NOMO-1 treated with DMSO at 0.1 percent for 48 hours (cell line): Measurements from ENCODE around the gene ZBTB21.

Source experiments
- DNase-seq: peaks from one replicate; lab custom pipeline; 2025; ENCODE audit not compliant: unreplicated experiment; lab: John Stamatoyannopoulos, UW

ZBTB21 gene

DNA sequence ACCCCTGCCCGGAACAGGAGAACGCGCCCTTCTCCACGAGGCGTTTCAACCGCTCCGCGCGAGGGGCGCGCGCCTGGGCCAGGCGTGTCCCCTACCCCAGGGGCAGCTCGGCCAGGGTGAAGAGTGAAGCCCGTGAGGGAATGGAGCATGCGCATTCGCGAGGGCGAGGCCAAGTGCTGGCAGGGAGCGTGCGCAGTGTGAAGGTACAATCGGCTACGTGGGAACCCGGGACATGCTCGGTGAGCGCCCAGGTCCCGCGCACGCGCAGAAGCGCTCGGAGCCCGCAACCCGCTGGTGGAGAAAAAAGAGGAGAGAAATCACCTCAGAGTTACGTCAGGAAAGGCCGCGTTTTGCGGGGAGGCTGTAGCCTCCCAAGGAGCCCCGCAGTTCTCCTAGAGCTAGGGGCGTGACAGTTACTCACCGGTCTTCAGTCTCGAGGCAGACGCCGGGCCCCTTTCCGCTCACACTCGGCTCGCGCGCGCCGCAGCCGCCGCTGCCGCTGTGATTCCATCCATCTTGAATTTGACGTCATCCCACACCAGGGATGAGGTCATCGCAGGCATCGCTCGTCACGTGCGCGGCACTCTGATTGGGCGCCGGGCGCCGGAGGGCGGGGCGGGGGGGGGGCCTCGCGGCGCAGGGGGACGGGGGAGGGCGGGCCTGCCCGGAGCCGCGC is at the start of gene ZBTB21:
Gene ZBTB21, minus strand, starts transcription at position 530 of the 676 bp plus-strand sequence. CDS start 16,265 bp downstream, outside the sequence.
- peak; percentile 92 for DNase-seq

DNA sequence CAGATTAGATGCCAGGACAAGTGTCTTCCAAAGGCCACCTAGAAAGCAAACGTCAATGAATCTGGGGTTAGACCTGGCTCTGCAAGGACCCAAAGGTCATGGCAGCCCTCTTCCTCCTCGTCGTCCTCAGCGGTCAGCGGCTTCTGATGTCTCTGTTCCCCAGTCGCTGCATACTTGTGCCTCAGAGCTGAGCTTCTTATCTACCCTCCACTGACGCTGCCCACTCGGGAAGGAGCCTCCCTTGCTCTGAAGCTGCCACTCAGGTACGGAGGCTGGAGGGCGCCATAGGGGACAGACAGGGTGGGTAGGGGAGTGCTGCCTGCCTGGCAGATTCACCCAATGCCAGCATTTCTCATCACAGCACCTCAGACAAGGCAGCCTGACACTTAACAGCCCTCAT is 49.6 kb upstream of the ZBTB21 start:
- no peak for DNase-seq

DNA sequence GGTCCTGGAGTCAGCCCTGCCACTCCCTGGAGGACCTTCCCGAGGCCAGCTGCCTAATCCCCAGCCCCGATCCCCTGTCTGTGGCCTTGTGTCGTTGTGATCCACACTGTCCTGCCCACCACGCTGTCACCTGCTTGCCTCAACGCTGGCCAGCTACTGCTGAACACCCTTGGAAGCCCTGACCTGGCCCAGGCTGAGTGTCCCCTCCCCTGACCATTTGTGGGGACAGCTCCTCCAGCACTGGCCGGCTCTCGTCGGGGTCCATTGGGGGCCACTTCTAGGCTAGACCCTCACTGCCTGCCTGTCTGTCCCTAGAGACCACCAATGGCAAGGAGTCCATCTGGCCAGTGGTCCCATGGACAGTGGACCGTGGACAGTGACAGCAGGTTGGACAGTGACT is 49.0 kb upstream of the ZBTB21 start:
- no peak for DNase-seq

DNA sequence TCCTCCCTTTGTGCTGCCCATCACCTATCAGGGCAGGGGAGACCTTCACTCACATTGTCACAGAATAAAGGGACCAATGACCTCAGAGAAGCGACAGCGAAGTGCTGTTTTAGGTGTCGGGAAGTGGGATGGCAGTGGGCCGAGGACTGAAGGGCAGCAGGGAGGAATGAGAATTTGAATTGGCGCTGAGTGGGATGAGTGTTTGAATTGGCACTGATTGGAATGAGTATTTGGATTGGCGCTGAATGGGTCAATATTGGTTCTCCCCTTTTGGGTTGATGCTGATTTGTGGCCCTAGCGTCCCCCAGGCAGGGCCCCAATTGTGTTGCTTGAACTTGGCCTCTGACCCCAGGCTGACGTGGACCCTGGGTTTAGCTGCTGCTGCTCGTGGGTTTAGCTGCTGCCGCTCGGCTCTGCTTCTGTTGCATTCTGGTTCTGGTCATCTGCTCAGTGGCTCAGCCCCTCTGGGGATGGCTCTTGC is 48.5 kb upstream of the ZBTB21 start:
- DNase-seq = no peak

DNA sequence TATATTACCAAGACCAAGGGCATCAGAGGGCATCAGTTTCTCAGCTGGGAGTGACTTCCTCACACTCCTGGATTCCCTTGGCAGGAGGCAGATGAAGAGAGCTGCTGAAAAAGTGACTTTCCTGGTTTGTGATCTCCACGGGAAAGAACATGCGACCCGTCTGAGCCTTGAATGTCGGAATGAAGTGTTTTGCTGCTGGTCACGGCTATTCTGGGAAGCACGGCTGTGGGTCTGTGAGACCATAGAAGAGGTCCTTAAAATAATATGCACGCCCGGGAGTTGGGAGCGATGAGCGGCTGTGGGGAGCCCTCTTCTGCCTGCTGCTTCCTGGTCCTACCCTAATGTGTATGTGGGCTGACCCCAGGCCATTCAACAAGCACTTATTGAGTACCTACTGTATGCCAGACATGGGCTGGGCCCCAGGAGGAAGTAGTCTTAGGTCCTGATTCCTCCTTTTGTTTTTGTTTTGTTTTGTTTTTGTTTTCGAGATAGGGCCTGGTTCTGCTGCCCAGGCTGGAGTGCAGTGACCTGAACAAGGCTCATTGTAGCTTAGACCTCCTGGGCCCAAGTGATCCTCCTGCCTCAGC is 47.8 kb upstream of the ZBTB21 start:
- no peak for DNase-seq

DNA sequence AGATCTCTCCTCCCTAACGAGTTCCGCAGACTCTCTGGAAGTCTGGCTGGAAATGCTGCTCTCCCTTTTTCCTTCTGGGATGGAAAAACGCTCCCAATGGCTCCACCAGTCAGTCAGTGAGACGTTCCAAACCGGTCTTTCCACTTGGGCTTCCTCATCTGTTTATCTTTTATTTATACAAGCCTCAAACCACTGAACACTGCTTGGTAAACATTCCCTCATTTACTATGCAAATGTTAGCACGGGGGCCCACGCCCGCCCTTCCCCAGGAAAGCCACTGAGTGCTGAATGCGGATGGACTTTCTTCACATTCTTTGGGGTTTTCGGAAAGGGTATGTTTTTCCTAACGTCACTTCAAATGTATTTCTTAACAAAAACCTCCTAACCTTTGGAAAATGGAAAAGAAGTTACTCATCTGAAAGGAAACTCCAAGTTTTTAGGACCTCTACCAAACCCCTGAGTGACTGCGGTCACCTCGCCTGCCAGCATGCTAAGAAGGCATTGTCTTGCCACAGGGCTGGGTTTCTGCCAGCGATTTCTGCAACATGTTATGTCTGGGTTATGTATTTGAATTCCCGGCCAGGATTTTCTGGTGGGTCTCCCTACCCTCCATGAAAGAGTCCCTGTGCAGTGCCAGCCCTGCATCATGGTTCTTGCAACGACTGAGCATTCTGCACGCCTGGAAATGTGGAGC is 47.0 kb upstream of the ZBTB21 start:
- no peak for DNase-seq

DNA sequence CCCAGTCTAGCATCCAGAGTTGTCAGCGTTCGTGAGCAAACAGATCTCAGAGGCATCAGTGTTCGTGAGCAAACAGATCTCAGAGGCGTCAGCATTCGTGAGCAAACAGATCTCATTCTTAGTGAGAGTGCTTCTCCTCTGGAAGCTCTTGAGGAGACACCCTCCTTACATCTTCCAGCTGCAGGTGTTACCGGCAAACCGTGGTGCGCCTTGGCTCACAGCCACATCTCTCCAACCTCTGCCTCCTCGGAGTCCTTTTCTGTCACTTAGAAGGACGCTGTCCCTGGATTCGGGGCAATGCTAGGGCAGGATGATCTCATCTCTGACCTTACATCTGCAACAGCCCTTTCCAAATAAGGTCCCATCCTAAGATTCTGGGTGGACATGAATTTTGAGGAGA is 46.3 kb upstream of the ZBTB21 start:
- DNase-seq = no peak

DNA sequence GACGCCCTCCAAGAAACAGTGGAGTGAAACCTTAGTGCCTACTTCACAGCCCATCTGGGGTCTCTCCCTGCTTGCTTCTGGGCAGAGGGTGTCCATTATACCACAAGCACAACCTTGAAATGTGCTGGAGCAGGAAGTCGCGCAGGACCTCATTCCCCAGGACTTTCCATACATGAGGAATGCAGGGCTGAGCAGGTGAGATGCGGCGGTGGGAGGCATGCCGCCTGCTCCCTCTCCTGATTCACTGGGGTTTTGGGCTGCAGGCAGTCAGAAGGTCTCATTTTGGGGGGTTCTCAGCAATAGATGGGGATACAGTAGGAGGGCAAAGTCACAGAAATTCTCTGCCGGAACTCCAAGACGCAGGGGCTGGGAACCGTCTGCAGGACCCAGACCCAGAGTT is 45.3 kb upstream of the ZBTB21 start:
- no peak for DNase-seq

DNA sequence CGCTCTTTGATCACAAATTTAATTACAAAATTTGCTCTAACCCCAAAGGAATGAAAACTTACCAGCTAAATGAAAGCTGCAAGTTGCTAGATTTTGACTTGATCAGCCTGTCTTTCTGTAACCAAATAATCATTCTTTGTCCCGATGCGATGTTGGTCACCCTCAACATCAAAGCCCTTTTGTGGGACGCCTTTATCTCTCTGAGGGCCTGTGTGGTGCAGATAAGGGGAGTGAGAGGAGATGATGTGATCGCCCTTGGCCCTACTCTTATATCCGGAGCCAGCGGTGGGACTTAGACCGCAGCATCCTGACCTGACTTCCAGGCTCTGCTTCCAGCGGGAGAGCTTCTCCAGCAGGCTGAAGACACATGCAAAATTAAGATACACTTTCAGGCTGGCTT is 41.6 kb upstream of the ZBTB21 start:
- no peak for DNase-seq

DNA sequence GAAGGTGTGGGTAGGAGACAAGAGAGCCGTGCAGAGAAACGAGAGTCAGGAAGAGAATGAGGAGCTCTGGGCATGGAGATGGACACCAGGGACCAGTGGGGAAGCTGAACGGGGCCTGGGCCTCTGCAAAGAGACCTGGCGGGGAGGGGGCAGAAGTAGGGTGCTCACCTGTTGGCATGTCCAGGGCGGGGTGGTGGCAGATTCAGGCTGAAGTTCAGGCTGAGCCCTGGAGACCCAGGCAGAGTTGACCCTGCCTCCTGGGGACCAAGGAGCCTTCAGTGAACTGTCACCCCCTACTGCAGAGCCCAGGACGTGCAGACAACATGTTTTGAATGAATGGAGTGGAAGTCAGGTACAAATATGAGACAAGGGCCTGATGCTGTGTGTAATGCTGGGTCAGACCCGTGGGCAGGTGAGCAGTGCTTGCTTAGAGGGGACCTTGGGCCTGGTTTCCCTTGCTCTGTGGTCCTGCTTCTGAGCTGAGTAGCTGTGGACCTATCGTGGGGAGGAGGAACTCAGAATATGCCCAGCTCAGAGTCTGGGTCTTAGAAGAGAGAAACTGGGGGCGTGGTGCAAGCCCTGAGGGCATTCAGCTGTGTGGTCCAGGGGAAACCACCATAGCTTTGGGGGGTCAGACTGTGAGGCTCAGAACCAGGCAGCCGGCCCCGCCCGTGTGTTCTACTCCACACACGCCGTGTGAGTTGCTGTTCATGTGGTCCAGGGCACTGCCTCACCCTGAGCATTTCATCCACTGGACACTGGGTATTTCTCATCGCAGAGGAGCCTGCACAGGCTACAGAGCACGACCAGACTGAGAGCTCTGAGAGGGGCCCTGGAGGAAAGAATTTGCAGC is 39.6 kb upstream of the ZBTB21 start:
- DNase-seq = no peak

DNA sequence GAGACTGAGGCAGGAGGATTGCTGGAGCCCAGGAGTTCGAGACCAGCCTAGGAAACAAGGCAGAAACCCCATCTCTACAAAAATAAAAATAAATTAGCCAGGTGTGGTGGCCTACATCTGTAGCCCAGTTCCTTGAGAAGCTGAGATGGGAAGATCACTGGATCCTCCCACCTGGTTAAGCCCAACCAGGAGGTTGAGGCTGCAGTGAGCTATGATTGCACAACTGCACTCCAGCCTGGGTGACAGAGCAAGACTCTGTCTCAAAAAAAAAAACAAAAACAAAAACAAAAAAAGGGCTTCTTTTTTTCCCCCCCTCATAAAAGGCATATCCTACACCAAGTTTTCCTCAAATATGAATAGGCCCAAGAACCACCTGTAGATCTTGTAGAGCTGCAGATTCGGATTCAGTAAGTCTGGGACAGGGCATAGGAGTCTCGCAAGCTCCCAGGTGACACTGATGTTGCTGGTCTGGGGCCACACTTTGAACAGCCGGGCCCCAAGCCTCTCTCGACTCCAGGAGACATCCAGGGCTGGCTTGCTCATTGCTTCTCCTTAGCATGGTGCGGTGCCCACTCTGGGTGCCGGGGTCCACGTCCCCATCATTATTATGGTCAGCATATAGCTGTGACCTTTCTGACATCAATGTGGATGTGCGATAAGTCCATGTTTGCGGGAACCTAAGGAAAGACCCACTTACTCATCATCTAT is 38.9 kb upstream of the ZBTB21 start:
- DNase-seq = no peak

DNA sequence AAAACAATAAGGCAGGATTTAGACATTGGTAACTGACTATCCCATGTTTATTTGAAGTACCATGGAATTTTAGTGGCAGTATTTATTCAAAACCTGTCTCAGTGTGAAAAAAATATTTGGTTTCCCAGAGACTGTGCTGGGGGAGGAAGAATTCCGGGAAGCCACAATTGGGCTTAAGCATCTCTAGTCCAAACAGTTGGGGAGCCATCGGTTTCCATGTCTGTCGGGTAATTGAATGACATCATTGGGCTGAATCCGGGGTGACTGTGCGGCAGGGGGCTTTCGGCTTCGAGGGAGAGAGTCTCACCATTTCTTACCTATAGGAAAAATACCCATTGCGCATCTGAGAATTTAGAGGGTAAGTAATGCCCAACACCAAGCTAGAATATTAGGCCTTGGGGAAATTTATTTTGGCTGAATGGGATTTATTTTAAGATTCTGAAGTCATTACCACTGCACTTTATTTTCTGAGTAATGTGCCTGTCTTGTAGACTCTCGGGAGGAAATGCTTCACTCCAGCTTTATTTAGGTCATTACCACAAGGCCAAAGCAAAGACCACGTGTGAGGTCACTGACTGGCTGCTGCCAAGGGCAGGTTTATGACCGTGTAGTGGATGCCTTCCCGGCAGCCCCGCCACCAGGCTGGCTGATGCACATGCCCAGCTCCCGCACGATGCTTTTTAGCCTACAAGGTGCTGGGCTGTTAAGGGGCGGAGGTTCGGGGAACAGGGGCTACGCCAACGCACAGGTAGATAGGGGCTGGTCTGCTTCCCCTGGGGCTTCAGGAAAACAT is 37.9 kb upstream of the ZBTB21 start:
- no peak for DNase-seq

DNA sequence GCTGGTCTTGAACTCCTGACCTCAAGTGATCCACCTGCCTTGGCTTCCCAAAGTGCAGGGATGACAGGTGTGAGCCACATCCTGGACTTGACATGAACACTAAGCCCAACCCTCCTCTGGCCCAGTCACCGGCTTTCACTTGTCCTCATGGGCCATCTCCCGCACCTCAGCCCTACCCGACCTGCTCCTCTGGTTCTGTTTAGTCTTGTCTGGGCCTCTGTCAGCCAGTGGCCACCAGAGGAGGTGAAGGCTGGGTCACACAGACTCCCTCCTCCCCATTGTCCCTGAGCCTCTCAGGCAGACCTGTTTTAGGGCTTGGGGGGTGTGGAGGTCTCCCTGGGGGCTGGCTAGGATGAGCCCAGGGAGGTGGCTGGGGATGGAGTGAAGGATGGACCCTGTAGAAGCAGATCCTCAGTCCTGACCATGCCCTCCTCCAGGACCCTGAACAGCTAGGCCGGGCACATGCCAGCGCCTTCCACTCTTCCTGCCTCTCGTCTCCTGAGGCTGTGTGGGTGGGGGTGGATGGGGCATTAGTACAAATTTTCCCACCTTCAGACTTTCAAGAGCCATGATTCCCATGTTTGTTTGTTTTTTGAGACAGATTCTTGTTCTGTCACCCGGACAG is 34.8 kb upstream of the ZBTB21 start:
- no peak for DNase-seq

DNA sequence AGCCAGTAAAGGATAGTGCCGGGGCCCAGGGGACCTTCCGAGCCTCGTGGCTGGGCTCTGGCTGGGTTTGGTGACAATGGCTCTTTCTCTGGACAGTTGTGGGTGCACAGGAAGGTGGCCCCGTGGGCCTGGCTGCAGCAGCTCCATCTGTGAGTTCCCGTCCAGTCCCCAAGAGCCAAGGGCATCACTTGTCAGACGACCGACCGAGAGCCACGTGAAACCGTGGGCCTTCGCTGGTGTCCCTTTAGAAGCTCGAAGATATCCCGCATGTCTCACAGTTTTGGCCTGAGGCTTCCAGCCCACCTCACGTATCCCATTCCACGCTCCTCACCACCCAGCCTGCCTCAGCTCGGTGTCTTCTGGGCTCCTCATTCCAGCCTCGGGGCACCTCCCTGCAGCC is 33.8 kb upstream of the ZBTB21 start:
- DNase-seq = no peak

DNA sequence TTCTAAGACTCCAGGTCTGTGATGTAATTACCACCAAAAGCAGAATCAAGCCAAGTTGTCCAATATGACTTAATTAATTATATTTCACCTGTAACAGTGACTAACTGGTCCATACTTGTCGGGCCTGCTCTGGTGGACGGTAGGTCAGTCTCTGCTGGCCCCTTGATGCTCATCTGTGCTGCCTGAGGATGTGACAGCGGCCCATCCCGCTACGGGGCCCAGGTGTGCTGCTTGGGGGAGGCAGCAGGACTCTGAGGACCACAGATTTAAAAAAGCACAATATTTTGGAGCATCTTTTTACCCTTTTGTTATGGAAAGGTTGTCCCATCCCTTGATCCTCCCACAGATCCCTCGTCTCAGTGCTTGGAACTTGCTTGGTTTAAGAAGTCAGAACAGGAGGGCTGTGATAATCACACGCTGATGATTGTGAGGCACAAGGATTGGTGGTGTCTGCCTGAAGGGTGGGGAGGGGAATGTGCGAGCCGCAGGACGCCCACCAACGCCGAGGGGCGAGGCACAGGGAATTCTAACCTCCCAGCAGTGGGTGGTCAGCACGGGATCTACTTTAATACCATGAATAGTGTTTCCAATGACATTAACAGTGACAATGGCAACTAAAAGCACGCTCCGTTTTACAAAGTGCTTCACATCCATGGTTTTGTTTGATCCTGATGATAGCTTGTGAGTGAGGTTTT is 33.2 kb upstream of the ZBTB21 start:
- DNase-seq = no peak

DNA sequence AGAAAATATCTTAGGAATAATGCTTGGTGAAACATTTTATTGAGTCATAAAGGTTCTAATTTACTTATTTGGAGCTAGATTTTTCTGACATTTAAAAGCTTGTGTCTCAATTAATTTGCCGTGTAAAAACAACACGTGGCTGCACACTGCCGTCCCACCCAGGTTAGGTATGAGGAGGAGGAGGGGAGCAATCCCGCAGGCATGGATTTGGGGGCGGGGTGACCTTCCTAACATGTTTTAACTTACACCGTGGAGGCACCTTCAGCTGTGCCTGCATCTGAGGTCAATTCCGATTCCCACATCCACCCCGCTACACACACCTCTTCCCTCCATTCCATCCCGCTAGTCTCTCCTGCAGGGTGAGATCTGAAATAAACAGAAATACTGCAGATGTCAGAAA is 32.5 kb upstream of the ZBTB21 start:
- no peak for DNase-seq

DNA sequence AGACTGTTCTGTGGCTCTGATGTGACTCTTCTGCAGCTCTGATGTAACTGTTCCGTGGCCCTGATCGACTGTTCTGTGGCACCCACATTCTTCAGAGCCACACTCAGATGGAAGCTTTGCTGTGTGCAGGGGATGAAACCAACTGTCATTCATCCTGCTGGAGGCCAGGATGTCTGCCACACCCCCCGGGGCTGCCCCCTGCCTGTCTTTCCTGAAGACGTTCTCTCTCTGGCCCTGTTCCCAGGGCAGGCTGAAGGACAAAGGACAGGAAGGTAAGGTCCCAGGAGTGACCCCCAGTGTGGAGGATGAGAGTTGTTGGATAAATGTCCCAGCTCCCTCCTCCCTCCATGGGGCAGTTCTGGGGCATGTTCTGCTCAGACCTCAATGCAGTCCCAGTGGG is 31.6 kb upstream of the ZBTB21 start:
- no peak for DNase-seq

DNA sequence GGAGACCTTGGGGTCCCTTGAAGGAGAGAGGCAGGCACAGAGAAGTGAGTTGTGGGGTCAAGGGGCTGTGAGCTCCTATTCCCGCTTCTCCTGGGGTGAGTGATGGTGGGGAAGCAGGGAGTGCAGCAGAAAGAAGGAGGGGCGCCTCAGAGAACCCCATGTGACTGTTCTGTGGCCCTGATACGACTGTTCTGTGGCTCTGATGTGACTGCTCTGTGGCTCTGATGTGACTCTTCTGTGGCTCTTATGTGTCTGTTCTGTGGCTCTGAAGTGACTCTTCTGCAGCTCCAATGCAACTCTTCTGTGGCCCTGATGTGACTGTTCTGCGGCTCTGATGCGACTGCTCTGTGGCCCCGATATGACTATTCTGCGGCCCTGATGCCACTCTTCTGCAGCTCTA is 31.1 kb upstream of the ZBTB21 start:
- no peak for DNase-seq
